Nasal cavity respiratory epithelium epithelial cell of viscerocranial mucosa (primary cell): Measurements from ENCODE around the gene CDC42BPA. TPM values are rescaled to one million over a fixed set of nuclear protein-coding genes. Genes with fewer than 3 reads are reported as not detected.

Source experiments
- total RNA-seq: library from RNA; depleted of rRNA; stranded (reverse); fragments of >200 nt; gene quantifications from 2 replicates; pipeline ENCODE4 v1.2.3, GENCODE V29; 2014

Gene CDC42BPA
- total RNA-seq = 42.4 and 46.8 TPM in 2 replicates

GRCh38 chr1:227318016-227318852 is at the start of gene CDC42BPA:
Gene CDC42BPA (minus strand): TSS chr1:227318492. CDS start chr1:227317182, 1,310 bp downstream.

GRCh38 chr1:226940029-226940805 is 378.1 kb downstream of the CDC42BPA start, which contains the start of gene COQ8A:
Gene COQ8A (plus strand): TSS chr1:226940294. CDS start chr1:226961386, 21,092 bp downstream.

Other genes starting within 250 kb of the CDC42BPA start
- 5.1 and 7.3 TPM in 2 replicates for gene ZNF678, start 245.1 kb upstream of the CDC42BPA start, total RNA-seq